GM23338 (cell line): Measurements from ENCODE around the gene G6PC3. TPM values are rescaled to one million over a fixed set of nuclear protein-coding genes. Genes with fewer than 3 reads are reported as not detected.

ENCODE experiments used
- ATAC-seq: fragments of 200-7000 bp; cut with Tn5 transposase; 3 replicates; pipeline ENCODE4 v1.9.1; 2020
- DNase-seq: peaks from one replicate; pipeline ENCODE4 v3.0.0-alpha.2; 2015; ENCODE audit warnings: low spot score
- H2AFZ ChIP-seq: fragments of 200-600 bp; sonication (generic); 2 replicates; pipeline ENCODE4 v1.8.0; 2016; ENCODE audit warnings: antibody characterized with exemption, mild to moderate bottlenecking, moderate library complexity
- H3F3A ChIP-seq: fragments of 200-600 bp; sonication (generic); replicated peaks from 2 replicates; pipeline ENCODE4 v1.8.0; 2017; ENCODE audit warnings: antibody characterized with exemption, mixed run types, low read depth
- H3K27ac ChIP-seq: fragments of 200-600 bp; sonication (generic); 2 replicates; pipeline ENCODE4 v1.6.1; 2016; ENCODE audit warnings: low read depth
- H3K27me3 ChIP-seq: fragments of 200-600 bp; sonication (generic); 2 replicates; pipeline ENCODE4 v1.8.0; 2016; ENCODE audit warnings: mild to moderate bottlenecking, mixed run types, moderate library complexity; ENCODE audit not compliant: insufficient read depth
- H3K36me3 ChIP-seq: fragments of 200-600 bp; sonication (generic); 2 replicates; pipeline ENCODE4 v1.8.0; 2016; ENCODE audit warnings: mild to moderate bottlenecking; ENCODE audit not compliant: insufficient read depth
- H3K4me1 ChIP-seq: fragments of 200-600 bp; sonication (generic); 2 replicates; pipeline ENCODE4 v1.8.0; 2016; ENCODE audit warnings: mild to moderate bottlenecking, moderate library complexity; ENCODE audit not compliant: insufficient read depth
- H3K4me2 ChIP-seq: fragments of 200-600 bp; sonication (generic); 2 replicates; pipeline ENCODE4 v1.7.1; 2017; ENCODE audit warnings: mixed run types
- H3K4me3 ChIP-seq: fragments of 200-600 bp; sonication (generic); 2 replicates; pipeline ENCODE4 v1.6.1; 2016; ENCODE audit warnings: mixed run types
- H3K79me2 ChIP-seq: fragments of 200-600 bp; sonication (generic); replicated peaks from 2 replicates; pipeline ENCODE4 v1.8.0; 2017; ENCODE audit warnings: mild to moderate bottlenecking; ENCODE audit not compliant: insufficient read depth
- H3K9me2 ChIP-seq: fragments of 200-600 bp; sonication (generic); 2 replicates; pipeline ENCODE4 v1.8.0; 2017; ENCODE audit not compliant: insufficient read depth
- H4K20me1 ChIP-seq: fragments of 200-600 bp; sonication (generic); replicated peaks from 2 replicates; pipeline ENCODE4 v1.8.0; 2017; ENCODE audit warnings: mild to moderate bottlenecking; ENCODE audit not compliant: insufficient read depth
- H3K27ac Mint-ChIP-seq: 2 replicates; pipeline ENCODE4 v1.8.0; 2020; ENCODE audit warnings: inconsistent platforms, mild to moderate bottlenecking, moderate library complexity, mixed read lengths
- H3K27me3 Mint-ChIP-seq: 3 replicates; pipeline ENCODE4 v1.8.0; 2022; ENCODE audit warnings: low read depth, mild to moderate bottlenecking, moderate library complexity, mixed read lengths, inconsistent platforms; ENCODE audit not compliant: insufficient read depth, poor library complexity
- H3K36me3 Mint-ChIP-seq: 3 replicates; pipeline ENCODE4 v1.8.0; 2021; ENCODE audit warnings: low read depth, mild to moderate bottlenecking, inconsistent platforms, moderate library complexity, mixed read lengths
- H3K4me1 Mint-ChIP-seq: 3 replicates; pipeline ENCODE4 v1.8.0; 2020; ENCODE audit warnings: mild to moderate bottlenecking, inconsistent platforms, mixed read lengths
- H3K4me3 Mint-ChIP-seq: 3 replicates; pipeline ENCODE4 v1.8.0; 2021; ENCODE audit warnings: moderate library complexity, mild to moderate bottlenecking, inconsistent platforms, mixed read lengths
- H3K9me3 Mint-ChIP-seq: 3 replicates; pipeline ENCODE4 v1.8.0; 2020; ENCODE audit warnings: moderate library complexity, mild to moderate bottlenecking, inconsistent platforms, mixed read lengths
- CTCF ChIP-seq, 2 experiments: fragments of 200-600 bp in 1 of 2; sonication (generic) in 1 of 2; conservative IDR thresholded peaks; 2 replicates each; pipeline versions ENCODE4 v1.5.1 to v1.6.1; 2016 to 2017; ENCODE audit warnings: antibody characterized with exemption in 2 of 2, low read depth in 2 of 2, mild to moderate bottlenecking in 2 of 2, moderate library complexity in 1 of 2
- EZH2 ChIP-seq: fragments of 200-600 bp; sonication (generic); IDR thresholded peaks from one replicate; pipeline ENCODE4 v1.8.0; 2017; ENCODE audit warnings: antibody characterized with exemption, mild to moderate bottlenecking, low read depth; ENCODE audit not compliant: unreplicated experiment
- JUNB ChIP-seq: IDR thresholded peaks from one replicate; pipeline ENCODE4 v1.6.1; 2016; ENCODE audit warnings: antibody characterized with exemption; ENCODE audit not compliant: unreplicated experiment
- NANOG ChIP-seq: IDR thresholded peaks from 2 replicates; pipeline ENCODE4 v1.6.1; 2016; ENCODE audit warnings: antibody characterized with exemption, borderline replicate concordance
- POLR2AphosphoS5 ChIP-seq: IDR thresholded peaks from 2 replicates; pipeline ENCODE4 v1.6.1; 2016; ENCODE audit warnings: antibody characterized with exemption, low read depth
- STAT1 ChIP-seq: IDR thresholded peaks from one replicate; pipeline ENCODE4 v1.6.1; 2016; ENCODE audit warnings: antibody characterized with exemption; ENCODE audit not compliant: unreplicated experiment
- ZNF331 ChIP-seq: fragments of 250-450 bp; sonication (Bioruptor Pico); IDR thresholded peaks from 2 replicates; pipeline ENCODE4 v1.5.0; 2020; ENCODE audit warnings: low read depth, mild to moderate bottlenecking, moderate library complexity
- ZNF462 ChIP-seq: fragments of 250-450 bp; sonication (Bioruptor Pico); IDR thresholded peaks from 2 replicates; pipeline ENCODE4 v1.5.0; 2020; ENCODE audit warnings: mild to moderate bottlenecking, moderate library complexity
- polyA plus RNA-seq: library from polyadenylated mRNA; unstranded; fragments of >200 nt; fragmentation: Nextera tagmentation; extraction: Ambion mirVana; gene quantifications from 2 replicates; pipeline ENCODE4 v1.2.1, GENCODE V29; 2016
- total RNA-seq: library from RNA; depleted of rRNA; stranded (reverse); fragments of >200 nt; shearing (Covaris generic); gene quantifications from 2 replicates; pipeline ENCODE4 v1.2.3, GENCODE V29; 2014

The G6PC3 gene
- total and polyA plus RNA-seq, 2 experiments from 2014 or later, result 112 to 143 TPM

- no peak for ATAC-seq
- Histone ChIP-seq H3K9me2 (no peaks in the 10 kb centered on the region), H3K36me3 (no peaks in the 10 kb centered on the region), H3K4me2 (no peak overlapping the region), H3K4me3 (no peak overlapping the region), H3K79me2 (peaks cover 12% of the 10 kb centered on the region), H3K27me3 (no peaks in the 10 kb centered on the region), H4K20me1 (peaks cover 3% of the 10 kb centered on the region), H3F3A (peaks cover 23% of the 10 kb centered on the region; the same call in 1 of the 2 replicates), H3K27ac (no peak overlapping the region), H2AFZ (no peak overlapping the region), H3K4me1 (peaks cover 38% of the 10 kb centered on the region)
- no peak for DNase-seq
- H3K4me1 Mint-ChIP-seq, result peaks cover 62% of the 10 kb centered on the region
- no peaks in the 10 kb centered on the region for H3K9me3 Mint-ChIP-seq
- TF ChIP-seq CTCF (conservative IDR thresholded peaks at IDR 0.05; ENCODE audit: low read depth in 2 of 2) (no peak), STAT1 (no peak), POLR2AphosphoS5 (no peak), ZNF331 (CRISPR knock-in tag) (no peak), EZH2 (no peak), ZNF462 (no peak), JUNB (no peak), NANOG (no peak)
- no peak overlapping the region for H3K27ac Mint-ChIP-seq
- peaks cover 3% of the 10 kb centered on the region; the same call in 1 of the 3 replicates for H3K36me3 Mint-ChIP-seq
- no peak overlapping the region for H3K4me3 Mint-ChIP-seq
- H3K27me3 Mint-ChIP-seq, result peaks cover 6% of the 10 kb centered on the region
Measured at GRCh38 chr17:44113382-44113781, 42.8 kb downstream of the G6PC3 start.
